Transverse colon (tissue), 4 donors: ENCODE measurements around the gene TRMU. TPM values are rescaled to one million over a fixed set of nuclear protein-coding genes. Genes with fewer than 3 reads are reported as not detected.

Experiments
- DNase-seq: peaks from one replicate; pipeline ENCODE4 v3.0.0-alpha.2; 2019
- H3K27ac ChIP-seq, 4 donors: fragments of 200-600 bp; sonication (generic); 2 replicates each; pipeline ENCODE4 v1.5.1; 2016 to 2018; ENCODE audit warnings: inconsistent platforms in 4 of 4
- H3K27me3 ChIP-seq: fragments of 200-600 bp; sonication (generic); 2 replicates; pipeline ENCODE4 v1.5.1; 2017; ENCODE audit warnings: inconsistent platforms
- H3K36me3 ChIP-seq, 4 donors: fragments of 200-600 bp; sonication (generic); 2 replicates each; pipeline ENCODE4 v1.5.1; 2017 to 2019; ENCODE audit warnings: inconsistent platforms in 4 of 4
- H3K4me1 ChIP-seq, 4 donors: fragments of 200-600 bp; sonication (generic); 2 replicates each; pipeline ENCODE4 v1.5.1; 2017 to 2020; ENCODE audit warnings: inconsistent platforms in 4 of 4
- H3K4me3 ChIP-seq, 4 donors: fragments of 200-600 bp; sonication (generic); 1 replicate in 1 of 4; 2 replicates in 3 of 4; pipeline versions ENCODE4 v1.5.1 to v1.6.1; 2017 to 2019; ENCODE audit warnings: inconsistent platforms in 4 of 4
- H3K9me3 ChIP-seq, 2 donors: fragments of 200-600 bp; sonication (generic); 2 replicates each; pipeline ENCODE4 v1.5.1; 2017 to 2019; ENCODE audit warnings: inconsistent platforms in 2 of 2
- CTCF ChIP-seq, 5 experiments: fragments of 200-600 bp in 3 of 5; fragments of 450-650 bp in 2 of 5; sonication (generic) in 3 of 5; IDR thresholded peaks; 1 replicate in 2 of 5; 2 replicates in 3 of 5; pipeline ENCODE4 v1.5.1; 2016 to 2017; ENCODE audit warnings: antibody characterized with exemption in 5 of 5, inconsistent platforms in 3 of 5, mild to moderate bottlenecking in 2 of 5, moderate library complexity in 1 of 5
- EP300 ChIP-seq: sonication (generic); formaldehyde crosslinking; IDR thresholded peaks from one replicate; pipeline ENCODE4 v1.6.1; 2017; ENCODE audit warnings: antibody characterized with exemption, low read depth
- POLR2A ChIP-seq: fragments of 450-650 bp; IDR thresholded peaks from one replicate; pipeline ENCODE4 v1.6.1; 2016; ENCODE audit warnings: antibody characterized with exemption, mild to moderate bottlenecking, moderate library complexity
- POLR2AphosphoS5 ChIP-seq, 3 donors: sonication (generic); formaldehyde crosslinking; IDR thresholded peaks; one replicate each; pipeline ENCODE4 v1.6.1; 2016; ENCODE audit warnings: antibody characterized with exemption in 3 of 3
- WGBS, 2 donors: methylation state at CpG; one replicate each; pipeline ENCODE4 v1.1.5; 2018; ENCODE audit warnings: low coverage in 1 of 2; 5-methylcytosine and 5-hydroxymethylcytosine counted together
- in situ Hi-C, 4 donors: fragments of 200-750 bp; cut with MboI; loops; one replicate each; pipeline versions ENCODE4 v1.15.0 to v1.15.1; 2017; ENCODE audit warnings: low sequenced_read_pairs in 3 of 4, low pct_ligation_motif_present in 1 of 4, low pct_unique_long_range_greater_than_20kb in 1 of 4
- intact Hi-C: fragments of 100-400 bp; cut with DNase I; formaldehyde crosslinking; loops from one replicate; pipeline ENCODE4 v1.15.1; 2023; ENCODE audit warnings: low total_unique reads
- total RNA-seq, 4 donors: library from RNA; depleted of rRNA; stranded (reverse); fragments of >200 nt; gene quantifications; one replicate each; pipeline ENCODE4 v1.1.0, GENCODE V29; 2016

TRMU gene
- total RNA-seq, 4 donors from 2014 or later, result 33.7 to 90.0 (median 38.5) TPM

- no peaks in the 10 kb centered on the region for H3K27me3 ChIP-seq
- peaks cover 9 to 24% (median 20%) of the 10 kb centered on the region in 4 donors for H3K4me1 ChIP-seq
- WGBS, 2 donors, result 79 to 90% methylated on average over 7 to 15 of the region's 15 CpGs
- in situ Hi-C loops (no loop called here), intact Hi-C loops (no loop called here)
- H3K4me3 ChIP-seq, result no peak overlapping the region
- H3K9me3 ChIP-seq, result no peaks in the 10 kb centered on the region
- TF ChIP-seq CTCF (IDR thresholded peaks at IDR 0.05) (no peak), POLR2A (no peak), POLR2AphosphoS5 (IDR thresholded peaks at IDR 0.05) (no peak), EP300 (no peak)
- H3K27ac ChIP-seq, result no peak overlapping the region
- DNase-seq, result no peak
- no peaks in the 10 kb centered on the region for H3K36me3 ChIP-seq
Observed at GRCh38 chr22:46382524-46382923, 47.0 kb downstream of the TRMU start.

- in situ Hi-C loops, result no loop called here
- intact Hi-C loops, result no loop called here
- no peak overlapping the region for H3K4me3 ChIP-seq
- H3K27ac ChIP-seq, result no peak overlapping the region
- H3K27me3 ChIP-seq, result no peaks in the 10 kb centered on the region
- no peaks in the 10 kb centered on the region for H3K4me1 ChIP-seq
- H3K9me3 ChIP-seq, result no peaks in the 10 kb centered on the region
- no peaks in the 10 kb centered on the region for H3K36me3 ChIP-seq
- no peak for DNase-seq
- no peak for TF ChIP-seq EP300
- no peak for TF ChIP-seq POLR2A
- TF ChIP-seq CTCF (IDR thresholded peaks at IDR 0.05), result no peak
- no peak for TF ChIP-seq POLR2AphosphoS5 (IDR thresholded peaks at IDR 0.05)
- 96 to 100% methylated on average over 3 to 22 of the region's 27 CpGs for WGBS, 2 donors
Observed at GRCh38 chr22:46386312-46386711, 50.8 kb downstream of the TRMU start.

GRCh38 chr22:46387748-46388147, 52.2 kb downstream of the TRMU start:
- no peaks in the 10 kb centered on the region for H3K36me3 ChIP-seq
- H3K4me1 ChIP-seq, result no peaks in the 10 kb centered on the region
- H3K27ac ChIP-seq, result no peak overlapping the region
- no peaks in the 10 kb centered on the region for H3K9me3 ChIP-seq
- no peaks in the 10 kb centered on the region for H3K27me3 ChIP-seq
- in situ Hi-C loops (no loop called here), intact Hi-C loops (no loop called here)
- 91% methylated on average over 11 of the region's 11 CpGs; no CpG with 5 or more reads in 1 of the 2 donors for WGBS, 2 donors
- TF ChIP-seq CTCF (IDR thresholded peaks at IDR 0.05), result no peak
- no peak for TF ChIP-seq POLR2A
- TF ChIP-seq EP300, result no peak
- TF ChIP-seq POLR2AphosphoS5 (IDR thresholded peaks at IDR 0.05), result no peak
- no peak for DNase-seq
- no peak overlapping the region for H3K4me3 ChIP-seq

- Histone ChIP-seq H3K27ac (no peak overlapping the region), H3K4me1 (no peaks in the 10 kb centered on the region), H3K36me3 (no peaks in the 10 kb centered on the region), H3K9me3 (no peaks in the 10 kb centered on the region), H3K4me3 (no peak overlapping the region), H3K27me3 (no peaks in the 10 kb centered on the region)
- intact Hi-C loops (no loop called here), in situ Hi-C loops (no loop called here)
- no peak for DNase-seq
- WGBS, 2 donors, result 95% methylated on average over 8 of the region's 10 CpGs; no CpG with 5 or more reads in 1 of the 2 donors
- TF ChIP-seq CTCF (IDR thresholded peaks at IDR 0.05) (no peak), POLR2A (no peak), POLR2AphosphoS5 (IDR thresholded peaks at IDR 0.05) (no peak), EP300 (no peak)
Observed at GRCh38 chr22:46388647-46389046, 53.1 kb downstream of the TRMU start.
